Mesendoderm (in vitro differentiated cells): ENCODE measurements around the gene EIF5AL1.

Experiments used
- DNase-seq: peaks from one replicate; pipeline ENCODE4 v3.0.0; 2013
- H2AK5ac ChIP-seq: 2 replicates; pipeline ENCODE4 v1.6.1; 2013; ENCODE audit warnings: low read length, inconsistent platforms
- H2BK120ac ChIP-seq: 2 replicates; pipeline ENCODE4 v1.6.1; 2013; ENCODE audit warnings: low read depth, mild to moderate bottlenecking, low read length, moderate library complexity, mixed read lengths
- H2BK15ac ChIP-seq: replicated peaks from 2 replicates; pipeline ENCODE4 v1.6.1; 2013; ENCODE audit warnings: low read depth, mild to moderate bottlenecking, moderate library complexity
- H2BK5ac ChIP-seq: 2 replicates; pipeline ENCODE4 v1.6.1; 2013; ENCODE audit warnings: low read length, inconsistent platforms
- H3K18ac ChIP-seq: 2 replicates; pipeline ENCODE4 v1.6.1; 2013; ENCODE audit warnings: mild to moderate bottlenecking, low read length, mixed read lengths
- H3K23ac ChIP-seq: one replicate; pipeline ENCODE4 v1.6.1; 2013; ENCODE audit warnings: low read length
- H3K27ac ChIP-seq: 2 replicates; pipeline ENCODE4 v1.5.1; 2013; ENCODE audit warnings: low read depth, mild to moderate bottlenecking, inconsistent platforms, low read length, moderate library complexity
- H3K27me3 ChIP-seq: 2 replicates; pipeline ENCODE4 v1.6.1; 2013; ENCODE audit warnings: low read length, control low read depth, mild to moderate bottlenecking, inconsistent platforms; ENCODE audit not compliant: insufficient read depth, poor library complexity
- H3K36me3 ChIP-seq: 2 replicates; pipeline ENCODE4 v1.6.1; 2013; ENCODE audit warnings: low read length, inconsistent platforms; ENCODE audit not compliant: control insufficient read depth, insufficient read depth
- H3K4ac ChIP-seq: one replicate; pipeline ENCODE4 v1.6.1; 2013; ENCODE audit warnings: low read depth, mild to moderate bottlenecking, low read length, moderate library complexity
- H3K4me1 ChIP-seq: 2 replicates; pipeline ENCODE4 v1.6.1; 2013; ENCODE audit warnings: low read depth, low read length, inconsistent platforms; ENCODE audit not compliant: control insufficient read depth
- H3K4me2 ChIP-seq: 2 replicates; pipeline ENCODE4 v1.6.1; 2013; ENCODE audit warnings: low read length
- H3K4me3 ChIP-seq: 2 replicates; pipeline ENCODE4 v1.5.1; 2013; ENCODE audit warnings: mild to moderate bottlenecking, low read length
- H3K56ac ChIP-seq: one replicate; pipeline ENCODE4 v1.6.1; 2013; ENCODE audit warnings: low read length
- H3K79me1 ChIP-seq: 2 replicates; pipeline ENCODE4 v1.6.1; 2013; ENCODE audit warnings: low read length, inconsistent platforms
- H3K79me2 ChIP-seq: 2 replicates; pipeline ENCODE4 v1.6.1; 2013; ENCODE audit warnings: mild to moderate bottlenecking, low read length; ENCODE audit not compliant: control insufficient read depth, insufficient read depth
- H3K9ac ChIP-seq: 2 replicates; pipeline ENCODE4 v1.6.1; 2013; ENCODE audit warnings: low read length, inconsistent platforms
- H4K5ac ChIP-seq: one replicate; pipeline ENCODE4 v1.6.1; 2013; ENCODE audit warnings: low read length
- H4K8ac ChIP-seq: one replicate; pipeline ENCODE4 v1.6.1; 2013; ENCODE audit warnings: low read depth, mild to moderate bottlenecking, control low read depth, low read length, moderate library complexity
- WGBS: extraction: QIAGEN DNeasy Blood & Tissue Kit; methylation state at CpG from one replicate; pipeline ENCODE4 v1.1.7; 2013; ENCODE audit warnings: low lambda C conversion rate, missing lambda C conversion rate; ENCODE audit not compliant: insufficient coverage; ENCODE audit errors: extremely low coverage; 5-methylcytosine and 5-hydroxymethylcytosine counted together

Gene EIF5AL1

DNA sequence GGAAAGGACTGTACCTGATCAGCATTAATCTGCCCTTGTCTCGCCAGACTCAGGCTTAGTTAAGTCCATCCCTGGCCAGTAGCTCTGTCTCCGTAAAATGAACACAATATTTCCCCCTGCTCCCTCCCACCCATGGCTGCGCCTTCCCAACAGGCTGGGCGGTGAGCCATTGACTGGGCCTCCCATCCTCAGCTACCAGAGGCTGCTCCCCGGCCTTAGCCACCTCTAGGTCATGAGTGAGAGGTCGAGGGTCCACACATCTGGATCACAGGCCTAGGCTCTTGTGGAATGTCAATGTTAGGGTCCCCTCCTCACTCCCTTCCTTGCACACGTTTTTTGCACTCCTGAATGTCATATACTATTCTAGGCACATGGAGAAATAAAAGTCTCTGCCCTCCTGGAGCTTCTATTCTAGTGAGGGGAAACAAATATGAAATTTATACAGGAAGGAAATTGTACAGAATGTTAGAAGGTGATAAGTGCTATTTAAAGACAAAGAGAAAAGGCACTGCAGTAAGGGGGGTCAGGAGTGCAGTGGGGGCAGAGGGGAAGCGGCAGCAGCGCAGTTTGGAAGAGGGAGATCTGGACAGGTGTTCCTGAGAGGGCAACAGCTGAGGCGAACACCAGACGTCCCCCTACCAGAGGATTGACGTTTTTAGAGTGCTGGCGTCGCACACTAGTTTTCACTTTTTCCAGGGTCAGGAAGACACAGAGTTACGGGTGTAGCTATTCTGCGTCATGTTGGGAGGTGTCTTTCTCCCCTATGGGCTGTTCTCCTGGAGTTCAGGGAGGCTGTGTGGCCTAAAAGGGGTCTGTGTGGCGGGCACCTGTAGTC is 17.2 kb upstream of the EIF5AL1 start:
- Histone ChIP-seq H2BK120ac (no peak overlapping the region), H3K27me3 (no peaks in the 10 kb centered on the region), H2BK15ac (no peak overlapping the region), H3K4me1 (no peaks in the 10 kb centered on the region), H3K18ac (no peak overlapping the region), H3K9ac (no peak overlapping the region), H2AK5ac (no peak overlapping the region), H3K36me3 (no peaks in the 10 kb centered on the region), H3K4ac (no peak overlapping the region), H3K23ac (no peak overlapping the region), H3K27ac (no peak overlapping the region), H3K4me2 (no peak overlapping the region), H4K5ac (no peak overlapping the region), H2BK5ac (no peak overlapping the region), H3K79me1 (no peaks in the 10 kb centered on the region), H3K56ac (no peak overlapping the region), H3K4me3 (no peak overlapping the region), H4K8ac (no peak overlapping the region), H3K79me2 (no peaks in the 10 kb centered on the region)
- no peak for DNase-seq
- WGBS, result no CpG with 5 or more reads among the region's 17 CpGs

DNA sequence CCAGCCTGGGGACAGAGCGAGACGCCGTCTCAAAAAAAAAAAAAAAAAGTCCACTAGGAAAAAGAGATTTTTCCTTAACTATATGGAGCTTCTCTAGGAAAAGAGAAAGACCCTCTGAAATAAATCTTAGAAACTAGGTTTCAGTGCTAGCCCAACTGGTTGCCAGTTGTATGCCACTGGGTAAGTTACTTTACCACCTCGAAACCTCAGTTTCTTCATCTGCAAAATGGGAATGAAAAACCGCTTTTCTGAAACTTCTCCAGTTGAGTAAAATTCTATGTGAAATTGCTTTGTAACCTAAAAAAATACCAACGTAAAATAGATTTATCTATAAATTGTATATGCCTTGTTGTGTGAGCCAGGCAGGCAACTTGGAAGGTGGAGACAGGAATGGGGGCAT is 16.5 kb upstream of the EIF5AL1 start:
- no CpG with 5 or more reads among the region's 6 CpGs for WGBS
- no peak for DNase-seq
- no peak overlapping the region for H3K27ac ChIP-seq
- no peaks in the 10 kb centered on the region for H3K4me1 ChIP-seq
- no peak overlapping the region for H3K9ac ChIP-seq
- no peaks in the 10 kb centered on the region for H3K27me3 ChIP-seq
- no peak overlapping the region for H2BK120ac ChIP-seq
- H3K4me2 ChIP-seq, result no peak overlapping the region
- no peak overlapping the region for H3K18ac ChIP-seq
- H3K23ac ChIP-seq, result no peak overlapping the region
- H2AK5ac ChIP-seq, result no peak overlapping the region
- H3K56ac ChIP-seq, result no peak overlapping the region
- no peak overlapping the region for H4K5ac ChIP-seq
- no peak overlapping the region for H3K4ac ChIP-seq
- no peaks in the 10 kb centered on the region for H3K79me1 ChIP-seq
- no peaks in the 10 kb centered on the region for H3K79me2 ChIP-seq
- no peak overlapping the region for H2BK5ac ChIP-seq
- H4K8ac ChIP-seq, result no peak overlapping the region
- H3K36me3 ChIP-seq, result no peaks in the 10 kb centered on the region
- no peak overlapping the region for H3K4me3 ChIP-seq
- H2BK15ac ChIP-seq, result no peak overlapping the region

DNA sequence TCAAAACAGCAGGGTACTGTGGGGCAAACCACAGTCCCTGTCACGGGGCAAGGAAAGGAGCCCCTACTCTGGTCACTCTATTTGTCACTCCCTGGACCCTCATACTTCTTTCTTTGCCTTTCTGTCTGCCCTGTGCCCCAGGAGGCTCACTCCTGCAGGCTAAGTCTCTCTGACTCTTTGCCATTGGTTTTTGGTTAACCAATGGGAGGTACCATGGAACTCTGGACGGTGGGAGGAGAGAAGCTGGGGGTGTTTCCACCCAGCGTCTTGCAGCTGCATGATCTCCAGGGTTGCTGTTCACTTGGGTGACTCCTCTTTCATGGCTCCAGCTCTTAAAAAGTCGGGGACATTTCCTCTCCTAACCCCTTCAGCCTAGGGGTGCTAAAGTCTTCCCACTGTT is 15.4 kb upstream of the EIF5AL1 start:
- H2BK15ac ChIP-seq, result no peak overlapping the region
- H3K4ac ChIP-seq, result no peak overlapping the region
- no peak overlapping the region for H3K23ac ChIP-seq
- DNase-seq, result no peak
- no peaks in the 10 kb centered on the region for H3K4me1 ChIP-seq
- H2BK5ac ChIP-seq, result no peak overlapping the region
- no peak overlapping the region for H3K27ac ChIP-seq
- H4K8ac ChIP-seq, result no peak overlapping the region
- H3K36me3 ChIP-seq, result no peaks in the 10 kb centered on the region
- no peak overlapping the region for H3K4me3 ChIP-seq
- H3K56ac ChIP-seq, result no peak overlapping the region
- no CpG with 5 or more reads among the region's 4 CpGs for WGBS
- H3K18ac ChIP-seq, result no peak overlapping the region
- no peaks in the 10 kb centered on the region for H3K79me2 ChIP-seq
- no peak overlapping the region for H4K5ac ChIP-seq
- H3K27me3 ChIP-seq, result no peaks in the 10 kb centered on the region
- no peak overlapping the region for H2BK120ac ChIP-seq
- no peak overlapping the region for H3K4me2 ChIP-seq
- H3K9ac ChIP-seq, result no peak overlapping the region
- H2AK5ac ChIP-seq, result no peak overlapping the region
- H3K79me1 ChIP-seq, result no peaks in the 10 kb centered on the region

DNA sequence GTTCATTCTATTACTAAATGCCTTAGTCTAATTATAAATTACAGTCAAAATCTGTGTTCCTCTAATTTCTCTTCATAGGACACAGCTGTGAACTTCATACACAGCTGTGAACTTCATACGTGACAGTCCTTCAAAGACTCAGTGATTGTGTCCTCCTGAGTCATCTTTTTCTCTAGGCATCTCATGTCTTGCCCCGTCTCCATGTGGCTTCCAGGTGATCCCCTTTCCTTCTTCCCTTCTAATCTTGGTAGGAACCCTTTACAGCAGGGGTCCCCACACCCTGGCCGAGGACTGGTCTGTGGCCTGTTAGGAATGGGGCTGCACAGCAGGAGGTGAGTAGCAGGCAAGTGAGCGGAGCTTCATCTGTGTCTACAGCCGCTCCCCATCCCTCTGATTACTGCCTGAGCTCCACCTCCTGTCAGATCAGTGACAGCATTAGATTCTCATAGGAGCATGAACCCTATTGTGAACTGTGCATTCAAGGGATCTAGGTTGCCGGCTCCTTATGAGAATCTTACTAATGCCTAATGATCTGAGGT is 14.0 kb upstream of the EIF5AL1 start:
- Histone ChIP-seq H3K56ac (no peak overlapping the region), H3K27me3 (no peaks in the 10 kb centered on the region), H3K4me1 (no peaks in the 10 kb centered on the region), H3K36me3 (no peaks in the 10 kb centered on the region), H4K5ac (no peak overlapping the region), H2BK5ac (no peak overlapping the region), H3K18ac (no peak overlapping the region), H3K4me2 (no peak overlapping the region), H3K79me1 (no peaks in the 10 kb centered on the region), H3K4ac (no peak overlapping the region), H3K79me2 (no peaks in the 10 kb centered on the region), H2AK5ac (no peak overlapping the region), H2BK15ac (no peak overlapping the region), H3K4me3 (no peak overlapping the region), H3K27ac (no peak overlapping the region), H4K8ac (no peak overlapping the region), H2BK120ac (no peak overlapping the region), H3K9ac (no peak overlapping the region), H3K23ac (no peak overlapping the region)
- no CpG with 5 or more reads among the region's 6 CpGs for WGBS
- peak; percentile 61 for DNase-seq

DNA sequence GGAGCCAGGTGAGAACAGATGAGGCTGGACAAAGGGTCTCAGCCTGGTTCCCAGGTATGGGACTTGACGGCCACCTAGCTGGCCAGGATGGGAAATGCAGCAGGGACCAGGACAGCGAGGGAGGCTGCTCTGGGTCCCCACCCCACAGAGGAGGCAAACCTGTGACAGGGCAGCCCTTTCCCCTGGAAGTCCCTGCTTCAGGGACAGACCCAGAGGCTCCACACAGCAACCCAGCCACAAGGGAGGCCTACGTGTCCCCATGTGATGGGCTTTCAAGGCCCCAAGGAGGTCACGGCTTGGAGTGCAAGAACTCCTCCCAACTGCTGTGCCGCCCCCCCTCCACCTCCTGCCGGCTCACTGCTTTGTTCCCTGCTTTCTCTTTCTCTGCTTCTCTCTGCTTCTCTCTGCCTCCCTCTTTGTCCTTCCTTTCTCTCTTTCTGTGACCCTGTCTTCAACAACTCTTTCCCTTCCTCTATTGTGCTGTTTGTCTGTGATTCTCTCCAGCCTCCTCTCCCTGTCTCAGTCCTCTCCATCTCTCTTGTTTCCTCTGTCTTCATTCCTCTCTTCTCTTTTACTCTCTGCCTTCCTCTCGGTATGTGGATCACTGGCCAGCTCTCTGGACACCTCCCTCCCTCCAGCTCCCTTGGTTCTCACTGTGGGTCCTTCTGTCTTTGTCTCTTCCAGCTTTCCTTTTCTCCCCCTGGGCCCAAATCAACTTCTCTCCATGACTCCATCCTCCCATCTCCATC is 9.6 kb upstream of the EIF5AL1 start:
- Histone ChIP-seq H2BK5ac (no peak overlapping the region), H3K36me3 (no peaks in the 10 kb centered on the region), H3K79me1 (no peaks in the 10 kb centered on the region), H3K18ac (no peak overlapping the region), H3K27me3 (no peaks in the 10 kb centered on the region), H3K23ac (no peak overlapping the region), H2BK15ac (no peak overlapping the region), H3K9ac (no peak overlapping the region), H2BK120ac (no peak overlapping the region), H4K5ac (no peak overlapping the region), H3K4me1 (no peaks in the 10 kb centered on the region), H2AK5ac (no peak overlapping the region), H3K56ac (peak overlapping the region; percentile 25), H3K4me3 (no peak overlapping the region), H3K79me2 (no peaks in the 10 kb centered on the region), H4K8ac (no peak overlapping the region), H3K27ac (no peak overlapping the region), H3K4me2 (no peak overlapping the region), H3K4ac (no peak overlapping the region)
- no CpG with 5 or more reads among the region's 7 CpGs for WGBS
- DNase-seq, result peak; percentile 76
